Natural killer cell (primary cell): ENCODE results near the gene MLPH. TPM values are rescaled to one million over a fixed set of nuclear protein-coding genes. Genes with fewer than 3 reads are reported as not detected.

Source experiments
- ATAC-seq, 3 donors: fragments of 150-1000 bp in 2 of 3; fragments of 200-7000 bp in 1 of 3; cut with Tn5 transposase; 1 replicate in 1 of 3; 2 replicates in 2 of 3; pipeline ENCODE4 v1.10.0; 2021; ENCODE audit warnings: mild to moderate bottlenecking in 2 of 3, moderate library complexity in 2 of 3
- DNase-seq, 2 donors: peaks; one replicate each; pipeline versions ENCODE4 v3.0.0 to v3.0.0-alpha.2; 2013 to 2021; ENCODE audit warnings: mixed read lengths in 1 of 2
- H3K27ac ChIP-seq: one replicate; pipeline ENCODE4 v1.5.1; 2013; ENCODE audit warnings: mild to moderate bottlenecking, low read length
- H3K27me3 ChIP-seq: one replicate; pipeline ENCODE4 v1.6.1; 2013; ENCODE audit warnings: low read length; ENCODE audit not compliant: control insufficient read depth, insufficient read depth
- H3K36me3 ChIP-seq: one replicate; pipeline ENCODE4 v1.6.1; 2013; ENCODE audit warnings: low read length; ENCODE audit not compliant: control insufficient read depth, insufficient read depth
- H3K4me1 ChIP-seq: one replicate; pipeline ENCODE4 v1.6.1; 2013; ENCODE audit warnings: low read length; ENCODE audit not compliant: control insufficient read depth, insufficient read depth
- H3K4me3 ChIP-seq: one replicate; pipeline ENCODE4 v1.5.1; 2013; ENCODE audit warnings: low read length
- H3K9me3 ChIP-seq: one replicate; pipeline ENCODE4 v1.6.1; 2013; ENCODE audit warnings: low read length; ENCODE audit not compliant: control insufficient read depth, insufficient read depth
- H3K27ac Mint-ChIP-seq, 2 donors: one replicate each; pipeline ENCODE4 v1.8.0; 2022; ENCODE audit warnings: mild to moderate bottlenecking in 2 of 2, mixed read lengths in 2 of 2, moderate library complexity in 1 of 2
- H3K27me3 Mint-ChIP-seq, 2 donors: one replicate each; pipeline ENCODE4 v1.8.0; 2022; ENCODE audit warnings: low read depth in 2 of 2, mixed read lengths in 2 of 2
- H3K36me3 Mint-ChIP-seq: one replicate; pipeline ENCODE4 v1.8.0; 2022; ENCODE audit warnings: mixed read lengths
- H3K4me1 Mint-ChIP-seq, 2 donors: one replicate each; pipeline ENCODE4 v1.8.0; 2022; ENCODE audit warnings: mixed read lengths in 2 of 2
- H3K4me3 Mint-ChIP-seq: one replicate; pipeline ENCODE4 v1.8.0; 2022; ENCODE audit warnings: mild to moderate bottlenecking, moderate library complexity, mixed read lengths
- H3K9me3 Mint-ChIP-seq, 2 donors: one replicate each; pipeline ENCODE4 v1.8.0; 2022; ENCODE audit warnings: mixed read lengths in 2 of 2
- WGBS: methylation state at CpG from one replicate; pipeline ENCODE4 v1.1.7; 2013; ENCODE audit warnings: missing lambda C conversion rate; ENCODE audit not compliant: insufficient coverage; 5-methylcytosine and 5-hydroxymethylcytosine counted together
- intact Hi-C: fragments of 100-400 bp; cut with micrococcal nuclease; formaldehyde crosslinking; loops from one replicate; pipeline ENCODE4 v1.14.2; 2022
- total RNA-seq, 4 donors: library from RNA; stranded (reverse); fragments of 120-200 nt in 1 of 4; gene quantifications; one replicate each; pipeline versions ENCODE4 v1.2.3 to v1.2.4, GENCODE V29; 2013 to 2022
- TF ChIP-seq, protein P1 (sequence below): fragments of 200-600 bp; IDR thresholded peaks from one replicate; pipeline ENCODE4 v1.8.0; 2022; ENCODE audit warnings: antibody characterized with exemption

MLPH gene
- total RNA-seq, 3 donors from 2014 or later (not counting 1 experiment from before 2014, with no cell fraction given), result not detected

DNA sequence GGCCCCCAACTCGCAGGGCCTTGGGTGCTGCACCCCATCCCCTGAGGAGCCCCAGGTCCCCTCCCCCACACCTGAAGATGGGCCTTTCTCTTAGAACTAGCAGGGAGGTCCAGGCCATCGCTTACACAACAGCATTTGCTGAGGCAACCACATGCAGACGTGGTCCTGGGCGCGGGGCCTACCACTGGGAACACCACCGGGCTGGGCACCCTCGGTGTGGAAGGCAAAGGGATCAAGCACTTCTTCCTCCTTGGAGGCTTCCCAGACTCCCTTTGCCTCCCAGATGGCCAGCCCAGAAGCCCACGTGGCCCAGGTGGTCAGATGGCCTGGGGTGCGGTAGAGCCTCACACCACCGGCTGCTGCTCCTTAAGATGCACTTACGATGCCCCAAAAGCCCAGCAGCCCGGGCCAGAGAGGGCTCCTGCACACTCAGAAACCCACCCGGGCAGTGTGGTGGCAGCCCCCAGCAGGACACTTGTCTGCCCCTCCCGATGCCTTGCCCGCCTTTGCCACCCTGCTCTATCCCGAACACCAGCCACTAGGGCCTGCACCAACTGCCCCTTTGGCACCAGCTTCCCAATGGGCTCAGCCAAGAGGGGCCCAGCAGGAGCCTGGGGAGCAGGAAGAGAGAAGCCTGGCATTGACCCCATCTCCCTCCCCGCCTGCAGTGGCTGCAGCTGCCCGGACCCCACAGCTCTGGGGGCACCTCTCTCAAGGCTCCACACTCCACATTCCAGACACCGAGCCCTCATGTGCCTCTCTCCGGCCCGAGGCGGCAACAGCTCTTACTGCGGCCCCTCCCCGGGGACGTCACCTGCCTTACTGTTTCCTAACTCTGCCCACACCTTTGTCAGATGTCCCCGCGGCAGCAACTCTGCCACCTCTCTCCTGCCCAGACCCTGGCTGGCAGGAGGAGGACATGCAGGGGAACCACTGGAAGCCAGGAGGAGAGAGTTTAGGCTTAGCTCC lies 13.9 kb upstream of the MLPH start:
- H3K9me3 ChIP-seq, result no peaks in the 10 kb centered on the region
- 93% methylated on average over 27 of the region's 27 CpGs for WGBS
- H3K4me1 ChIP-seq, result peaks cover 17% of the 10 kb centered on the region
- no peaks in the 10 kb centered on the region for H3K9me3 Mint-ChIP-seq
- TF ChIP-seq, protein P1, sequence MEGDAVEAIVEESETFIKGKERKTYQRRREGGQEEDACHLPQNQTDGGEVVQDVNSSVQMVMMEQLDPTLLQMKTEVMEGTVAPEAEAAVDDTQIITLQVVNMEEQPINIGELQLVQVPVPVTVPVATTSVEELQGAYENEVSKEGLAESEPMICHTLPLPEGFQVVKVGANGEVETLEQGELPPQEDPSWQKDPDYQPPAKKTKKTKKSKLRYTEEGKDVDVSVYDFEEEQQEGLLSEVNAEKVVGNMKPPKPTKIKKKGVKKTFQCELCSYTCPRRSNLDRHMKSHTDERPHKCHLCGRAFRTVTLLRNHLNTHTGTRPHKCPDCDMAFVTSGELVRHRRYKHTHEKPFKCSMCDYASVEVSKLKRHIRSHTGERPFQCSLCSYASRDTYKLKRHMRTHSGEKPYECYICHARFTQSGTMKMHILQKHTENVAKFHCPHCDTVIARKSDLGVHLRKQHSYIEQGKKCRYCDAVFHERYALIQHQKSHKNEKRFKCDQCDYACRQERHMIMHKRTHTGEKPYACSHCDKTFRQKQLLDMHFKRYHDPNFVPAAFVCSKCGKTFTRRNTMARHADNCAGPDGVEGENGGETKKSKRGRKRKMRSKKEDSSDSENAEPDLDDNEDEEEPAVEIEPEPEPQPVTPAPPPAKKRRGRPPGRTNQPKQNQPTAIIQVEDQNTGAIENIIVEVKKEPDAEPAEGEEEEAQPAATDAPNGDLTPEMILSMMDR, result no peak
- no peak overlapping the region for H3K27ac Mint-ChIP-seq
- no peak for ATAC-seq
- H3K36me3 ChIP-seq, result no peaks in the 10 kb centered on the region
- H3K4me1 Mint-ChIP-seq, result peaks cover 6 to 17% of the 10 kb centered on the region in 2 donors
- no peaks in the 10 kb centered on the region for H3K36me3 Mint-ChIP-seq
- no peak overlapping the region for H3K4me3 ChIP-seq
- H3K27me3 Mint-ChIP-seq, result peaks cover 21 to 30% of the 10 kb centered on the region in 2 donors
- H3K4me3 Mint-ChIP-seq, result peak overlapping the region; percentile 56
- no peak for DNase-seq
- peaks cover 9% of the 10 kb centered on the region for H3K27me3 ChIP-seq
- intact Hi-C loops, result no loop called here
- H3K27ac ChIP-seq, result no peak overlapping the region

GRCh38 chr2:237473878-237474441 lies 13.1 kb upstream of the MLPH start:
- TF ChIP-seq, protein P1, result no peak
- H3K27ac ChIP-seq, result no peak overlapping the region

DNA sequence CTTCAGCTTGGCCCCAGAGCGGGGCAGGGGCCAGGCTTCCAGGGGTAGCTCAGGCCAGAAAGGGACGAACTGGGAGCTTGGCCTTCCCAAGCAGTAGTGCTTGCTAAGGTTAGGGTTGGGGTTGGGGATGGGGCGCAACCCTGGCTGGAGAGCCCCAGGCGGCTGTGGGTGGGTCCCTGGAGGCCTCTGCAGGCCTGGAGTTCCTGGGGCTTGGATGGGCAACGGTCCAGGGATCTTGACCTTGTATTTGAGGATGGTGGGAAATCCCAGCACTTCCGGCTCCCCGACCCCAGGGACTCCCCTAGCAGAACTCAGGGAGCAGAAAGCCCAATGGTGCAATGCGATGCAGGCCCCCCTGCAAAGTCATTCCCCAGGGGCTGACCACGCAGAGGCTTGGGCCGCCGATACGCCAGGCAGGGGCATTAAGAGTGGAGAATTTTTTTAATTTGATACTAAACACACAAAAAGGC lies 12.6 kb upstream of the MLPH start:
- ATAC-seq (no peak), DNase-seq (no peak)
- no peaks in the 10 kb centered on the region for H3K36me3 Mint-ChIP-seq
- H3K4me1 ChIP-seq, result peaks cover 17% of the 10 kb centered on the region
- TF ChIP-seq, protein P1, result no peak
- peaks cover 9% of the 10 kb centered on the region for H3K27me3 ChIP-seq
- H3K9me3 Mint-ChIP-seq, result no peaks in the 10 kb centered on the region
- 86% methylated on average over 9 of the region's 12 CpGs for WGBS
- H3K9me3 ChIP-seq, result no peaks in the 10 kb centered on the region
- peak overlapping the region; percentile 66 for H3K4me3 ChIP-seq
- H3K36me3 ChIP-seq, result no peaks in the 10 kb centered on the region
- no peak overlapping the region for H3K27ac ChIP-seq
- peak overlapping the region; percentile 92 for H3K4me3 Mint-ChIP-seq
- intact Hi-C loops, result no loop called here
- H3K4me1 Mint-ChIP-seq, result peaks cover 6 to 17% of the 10 kb centered on the region in 2 donors
- H3K27me3 Mint-ChIP-seq, result peaks cover 30 to 37% of the 10 kb centered on the region in 2 donors
- peak overlapping the region; percentile 21 to 84 for H3K27ac Mint-ChIP-seq

More at GRCh38 chr2:237473878-237474441, 13.1 kb upstream of the MLPH start:
- peak in 1 of 2 donors; percentile 19 for DNase-seq
- 60% methylated on average over 11 of the region's 11 CpGs for WGBS
- H3K27ac Mint-ChIP-seq, result peak overlapping the region in 1 of 2 donors; percentile 84
- H3K36me3 Mint-ChIP-seq, result no peaks in the 10 kb centered on the region
- H3K27me3 Mint-ChIP-seq, result peaks cover 26 to 38% of the 10 kb centered on the region in 2 donors
- Histone ChIP-seq H3K27me3 (peaks cover 9% of the 10 kb centered on the region), H3K4me1 (peaks cover 17% of the 10 kb centered on the region), H3K4me3 (no peak overlapping the region), H3K9me3 (no peaks in the 10 kb centered on the region), H3K36me3 (no peaks in the 10 kb centered on the region)
- no peak for ATAC-seq
- H3K9me3 Mint-ChIP-seq, result no peaks in the 10 kb centered on the region
- intact Hi-C loops, result no loop called here
- peak overlapping the region; percentile 56 for H3K4me3 Mint-ChIP-seq
- peaks cover 6 to 17% of the 10 kb centered on the region in 2 donors for H3K4me1 Mint-ChIP-seq
